Heart right ventricle (tissue), 16 donors: ENCODE results near the gene ALDH1A2. TPM values are rescaled to one million over a fixed set of nuclear protein-coding genes. Genes with fewer than 3 reads are reported as not detected.

ENCODE experiments used
- ATAC-seq, 8 donors: fragments of 200-7000 bp; cut with Tn5 transposase; one replicate each; pipeline ENCODE4 v1.9.1; 2020; ENCODE audit warnings: mild to moderate bottlenecking in 8 of 8, moderate library complexity in 8 of 8, moderate number of reproducible peaks in 1 of 8
- DNase-seq, 2 donors: peaks; one replicate each; pipeline ENCODE4 v3.0.0-alpha.2; 2020
- H3K27ac ChIP-seq, 10 donors: fragments of 200-600 bp; sonication (generic) in 2 of 10; one replicate each; pipeline versions ENCODE4 v1.5.0 to v1.8.0; 2020 to 2022; ENCODE audit warnings: mild to moderate bottlenecking in 3 of 10
- H3K27me3 ChIP-seq, 7 donors: fragments of 200-600 bp; one replicate each; pipeline ENCODE4 v1.8.0; 2021 to 2022; ENCODE audit warnings: mild to moderate bottlenecking in 2 of 7
- H3K36me3 ChIP-seq, 9 donors: fragments of 200-600 bp; sonication (generic) in 1 of 9; one replicate each; pipeline versions ENCODE4 v1.5.0 to v1.8.0; 2020 to 2022; ENCODE audit warnings: mild to moderate bottlenecking in 2 of 9
- H3K4me1 ChIP-seq, 9 donors: fragments of 200-600 bp; sonication (generic) in 1 of 9; one replicate each; pipeline versions ENCODE4 v1.5.0 to v1.8.0; 2020 to 2022; ENCODE audit warnings: mild to moderate bottlenecking in 4 of 9
- H3K4me3 ChIP-seq, 10 donors: fragments of 200-600 bp; sonication (generic) in 2 of 10; one replicate each; pipeline versions ENCODE4 v1.5.0 to v1.8.0; 2020 to 2022; ENCODE audit warnings: mild to moderate bottlenecking in 7 of 10, moderate library complexity in 2 of 10
- H3K9me3 ChIP-seq, 11 donors: fragments of 200-600 bp in 10 of 11; sonication (generic) in 2 of 11; one replicate each; pipeline versions ENCODE4 v1.5.0 to v1.8.0; 2013 to 2022; ENCODE audit warnings: mild to moderate bottlenecking in 2 of 11, control low read depth in 1 of 11, moderate library complexity in 1 of 11
- whole genome bisulfite sequencing, 2 donors: extraction: QIAGEN DNeasy Blood & Tissue Kit; methylation state at CpG; one replicate each; pipeline ENCODE4 v1.1.7; 2013; ENCODE audit warnings: inconsistent platforms in 1 of 2; 5-methylcytosine and 5-hydroxymethylcytosine counted together
- intact Hi-C, 10 donors: fragments of 100-400 bp; cut with DNase I; formaldehyde crosslinking; loops; one replicate each; pipeline versions ENCODE4 v1.11.1 to v1.14.2; 2022
- polyA plus RNA-seq, 2 donors: library from polyadenylated mRNA; stranded (reverse); fragments of 200-250 nt; gene quantifications; one replicate each; pipeline ENCODE4 v1.2.3, GENCODE V29; 2013
- total RNA-seq, 10 donors: library from RNA; stranded (reverse); fragmentation: NEBNext Ultra II Directional in 3 of 10; extraction: Animal tissue kit (Norgen Biotek cat#: 25700) in 3 of 10; gene quantifications; one replicate each; pipeline versions ENCODE4 v1.2.1 to v1.2.4, GENCODE V29; 2021 to 2023
- TF ChIP-seq, protein P1 (sequence below), 9 donors: fragments of 200-600 bp; sonication (generic) in 2 of 9; IDR thresholded peaks; one replicate each; pipeline versions ENCODE4 v1.5.0 to v1.8.0; 2021 to 2022; ENCODE audit warnings: antibody characterized with exemption in 9 of 9, mild to moderate bottlenecking in 5 of 9, moderate library complexity in 1 of 9
- donor health status: Arrhythmogenic right ventricular cardiomyopathy.
- donor health status: ischemic (EF 13 %, LVEDD 7.1; RV severe dilation, severe dysfunction).
- donor health status: healthy with polysubstance abuse.
- donor health status: DM: no; HTN: yes; CAD: no.
- donor health status: DM: no; HTN: no; CAD: no.
- donor health status: ischemic (EF 25% LVEDD 6.9; RV normal size, moderate dysfunction).
- donor health status: ischemic (EF 25% LVEDD 5.7; RV mildly dilated, moderate dysfunction).
- donor health status: healthy.
- donor health status: DM: yes; HTN: yes; CAD: no.
- donor health status: Ischemic cardiomyopathy.
- donor health status: ischemic (EF 35%, LVEDD 5.7; RV mildly dilated, moderate dysfunction).
- donor health status: nonischemic (EF 11% LVEDD 7.7; RV severe dilation, severe dysfunction).
- donor health status: DM: yes; HTN: yes; CAD: no.
- donor health status: PGD.
- donor health status: ischemic (EF 29% LVEDD 5.4; RV normal size, mild dysfunction).
- donor health status: nonischemic (EF 23%, LVEDD 6.1; RV moderate dilation, normal function).

Gene ALDH1A2
- total and polyA plus RNA-seq, 12 donors = 2.3 to 21.0 (median 9.8) TPM

GRCh38 chr15:57961919-57962318, 103.6 kb downstream of the ALDH1A2 start:
- DNase-seq (no peak), ATAC-seq (peak in 1 of 8 donors; percentile 46)
- H3K4me3 ChIP-seq = no peak overlapping the region
- WGBS, 2 donors = 55 to 67% methylated on average over 4 of the region's 4 CpGs
- TF ChIP-seq, protein P1, sequence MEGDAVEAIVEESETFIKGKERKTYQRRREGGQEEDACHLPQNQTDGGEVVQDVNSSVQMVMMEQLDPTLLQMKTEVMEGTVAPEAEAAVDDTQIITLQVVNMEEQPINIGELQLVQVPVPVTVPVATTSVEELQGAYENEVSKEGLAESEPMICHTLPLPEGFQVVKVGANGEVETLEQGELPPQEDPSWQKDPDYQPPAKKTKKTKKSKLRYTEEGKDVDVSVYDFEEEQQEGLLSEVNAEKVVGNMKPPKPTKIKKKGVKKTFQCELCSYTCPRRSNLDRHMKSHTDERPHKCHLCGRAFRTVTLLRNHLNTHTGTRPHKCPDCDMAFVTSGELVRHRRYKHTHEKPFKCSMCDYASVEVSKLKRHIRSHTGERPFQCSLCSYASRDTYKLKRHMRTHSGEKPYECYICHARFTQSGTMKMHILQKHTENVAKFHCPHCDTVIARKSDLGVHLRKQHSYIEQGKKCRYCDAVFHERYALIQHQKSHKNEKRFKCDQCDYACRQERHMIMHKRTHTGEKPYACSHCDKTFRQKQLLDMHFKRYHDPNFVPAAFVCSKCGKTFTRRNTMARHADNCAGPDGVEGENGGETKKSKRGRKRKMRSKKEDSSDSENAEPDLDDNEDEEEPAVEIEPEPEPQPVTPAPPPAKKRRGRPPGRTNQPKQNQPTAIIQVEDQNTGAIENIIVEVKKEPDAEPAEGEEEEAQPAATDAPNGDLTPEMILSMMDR (IDR thresholded peaks at IDR 0.05) = no peak
- intact Hi-C loops = no loop called here
- no peaks in the 10 kb centered on the region for H3K9me3 ChIP-seq
- peaks cover 0 to under 1% (median 0%) of the 10 kb centered on the region in 7 donors for H3K27me3 ChIP-seq
- no peak overlapping the region for H3K27ac ChIP-seq
- peaks cover 0 to 7% (median 0%) of the 10 kb centered on the region in 9 donors for H3K4me1 ChIP-seq
- H3K36me3 ChIP-seq = peaks cover 0 to 16% (median 0%) of the 10 kb centered on the region in 9 donors

GRCh38 chr15:57957113-57957512, 108.4 kb downstream of the ALDH1A2 start:
- H3K27ac ChIP-seq = no peak overlapping the region
- peaks cover 0 to 14% (median 7%) of the 10 kb centered on the region in 9 donors for H3K4me1 ChIP-seq
- DNase-seq (no peak), ATAC-seq (no peak)
- WGBS, 2 donors = 94% methylated on average over 5 of the region's 5 CpGs
- H3K27me3 ChIP-seq = peaks cover 0 to 5% (median 0%) of the 10 kb centered on the region in 7 donors
- H3K36me3 ChIP-seq = peaks cover 0 to 16% (median 0%) of the 10 kb centered on the region in 9 donors
- no peak overlapping the region for H3K4me3 ChIP-seq
- no peaks in the 10 kb centered on the region for H3K9me3 ChIP-seq
- intact Hi-C loops = no loop called here
- TF ChIP-seq, protein P1 (IDR thresholded peaks at IDR 0.05) = no peak

- Histone ChIP-seq H3K4me3 (no peak overlapping the region), H3K4me1 (peaks cover 0 to 14% (median 3%) of the 10 kb centered on the region in 9 donors), H3K9me3 (no peaks in the 10 kb centered on the region), H3K36me3 (peaks cover 0 to 2% (median 0%) of the 10 kb centered on the region in 9 donors), H3K27me3 (peaks cover 0 to 7% (median 0%) of the 10 kb centered on the region in 7 donors), H3K27ac (no peak overlapping the region)
- ATAC-seq = peak in 3 of 8 donors; percentile 43 to 60 (median 59)
- WGBS, 2 donors = 65 to 67% methylated on average over 2 of the region's 2 CpGs
- TF ChIP-seq, protein P1 (IDR thresholded peaks at IDR 0.05) = no peak
- intact Hi-C loops = no loop called here
- DNase-seq = no peak
Observed at GRCh38 chr15:57953874-57954273, 111.6 kb downstream of the ALDH1A2 start.

- intact Hi-C loops = no loop called here
Observed at GRCh38 chr15:57951328-57951932, 114.1 kb downstream of the ALDH1A2 start.

More at GRCh38 chr15:57951328-57951932, 114.1 kb downstream of the ALDH1A2 start:
- Histone ChIP-seq H3K4me3 (no peak overlapping the region), H3K27me3 (peaks cover 0 to 3% (median 0%) of the 10 kb centered on the region in 7 donors), H3K4me1 (peaks cover 0 to 18% (median 3%) of the 10 kb centered on the region in 9 donors), H3K27ac (no peak overlapping the region), H3K9me3 (no peaks in the 10 kb centered on the region), H3K36me3 (no peaks in the 10 kb centered on the region)
- ATAC-seq = no peak
- DNase-seq = no peak
- WGBS, 2 donors = 89 to 90% methylated on average over 7 of the region's 7 CpGs
- TF ChIP-seq, protein P1 (IDR thresholded peaks at IDR 0.05) = no peak
